ENCODE results near the gene UMAD1.

UMAD1 gene

DNA sequence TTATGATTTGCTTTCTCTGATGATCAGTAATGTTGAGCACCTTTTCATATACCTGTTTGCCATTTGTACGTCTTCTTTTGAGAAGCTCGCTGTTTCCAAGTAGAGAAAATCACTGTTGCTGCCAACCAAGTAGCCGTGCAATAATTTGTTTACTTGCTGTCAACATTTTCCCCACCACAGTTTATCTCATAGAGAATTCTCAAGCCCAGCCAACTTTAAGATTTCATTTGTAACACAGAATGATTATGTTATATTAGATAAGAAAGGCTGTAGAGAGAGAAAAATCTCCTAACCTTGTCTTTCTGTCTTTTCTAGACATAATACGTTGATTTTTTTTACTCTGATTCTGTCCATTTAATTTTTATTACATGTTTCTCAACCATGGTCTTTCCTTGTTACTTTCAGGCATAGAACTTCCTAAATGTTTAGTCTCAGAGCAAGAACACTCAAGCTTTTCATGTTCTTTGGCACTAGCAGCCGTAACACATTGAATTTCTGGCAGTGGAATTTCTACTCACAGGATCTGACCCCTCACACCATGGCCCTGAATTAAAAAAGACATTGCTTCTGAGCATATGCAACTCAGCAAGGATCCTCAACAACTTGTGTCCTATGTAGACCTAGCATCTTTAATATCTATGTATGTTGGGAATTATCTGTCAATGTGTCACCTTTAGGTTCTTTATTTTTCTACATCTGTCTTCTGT is 54.7 kb downstream of the UMAD1 start:
- no peak for DNase-seq

DNA sequence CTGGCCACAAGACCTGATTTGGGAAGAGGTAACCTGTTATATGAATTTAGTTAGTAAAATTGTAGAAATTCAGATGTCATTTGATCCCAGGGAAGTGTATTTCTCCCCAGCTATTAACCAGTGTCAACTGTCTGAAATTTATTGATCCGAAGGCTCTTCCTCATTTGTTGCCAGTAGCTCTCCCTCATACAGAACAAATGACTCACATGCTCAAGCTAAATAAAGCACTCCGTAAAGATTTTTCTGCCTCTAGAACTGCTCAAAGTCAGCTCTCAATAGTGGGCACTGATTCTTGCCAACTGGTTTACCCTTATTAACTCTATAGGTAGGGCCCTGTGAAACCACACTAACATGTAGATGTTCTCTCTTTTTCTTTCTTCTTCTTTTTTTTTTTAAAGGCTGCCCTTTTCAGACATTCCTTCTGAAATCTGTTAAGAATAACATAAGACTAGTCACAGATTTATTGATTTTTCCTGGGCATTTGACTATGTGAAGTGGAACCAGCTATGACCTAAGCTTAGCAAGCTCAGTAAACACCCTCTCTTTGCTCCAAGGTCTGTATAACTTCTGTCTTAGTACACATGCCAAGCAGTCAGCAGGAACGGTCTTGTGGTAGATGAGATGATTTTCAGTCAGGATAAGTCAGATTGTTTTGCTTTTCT is 56.0 kb downstream of the UMAD1 start:
- DNase-seq: no peak

DNA sequence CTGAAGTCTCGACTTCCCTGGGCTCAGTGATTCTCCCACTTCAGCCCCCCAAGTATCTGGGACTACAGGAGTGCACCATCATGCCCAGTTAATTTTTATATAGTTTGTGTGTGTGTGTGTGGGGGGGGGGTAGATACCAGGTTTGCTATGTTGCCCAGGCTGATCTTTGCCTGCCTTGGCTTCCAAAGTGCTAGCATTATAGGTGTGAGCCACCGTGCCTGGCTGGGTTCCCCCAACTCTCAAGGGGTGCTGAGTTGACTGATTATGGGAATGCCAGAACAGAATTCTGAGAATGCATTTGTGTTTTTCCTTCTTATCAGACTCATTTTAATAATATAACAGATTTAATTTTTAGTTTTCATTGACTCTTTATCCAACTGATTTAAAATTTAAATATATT is 58.4 kb downstream of the UMAD1 start:
- no peak for DNase-seq

DNA sequence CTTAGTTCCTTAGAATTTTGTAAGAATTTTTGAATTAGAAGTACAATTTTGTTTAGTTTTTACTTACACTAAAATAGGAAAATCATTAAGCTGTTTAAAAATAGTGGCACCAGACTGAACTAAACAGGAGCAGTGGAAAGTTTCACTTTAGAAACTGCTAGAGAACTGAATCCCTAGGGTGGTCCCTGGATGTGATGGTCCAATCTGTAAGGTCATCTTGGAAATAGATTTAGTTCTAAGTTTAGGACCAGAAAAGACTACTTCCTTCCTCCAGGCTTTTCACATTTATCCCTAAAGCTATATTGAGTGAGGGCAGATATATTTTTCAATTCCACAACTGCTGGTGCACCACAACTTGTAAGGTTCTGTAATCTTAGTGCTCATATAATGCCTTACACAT is 58.8 kb downstream of the UMAD1 start:
- no peak for DNase-seq

DNA sequence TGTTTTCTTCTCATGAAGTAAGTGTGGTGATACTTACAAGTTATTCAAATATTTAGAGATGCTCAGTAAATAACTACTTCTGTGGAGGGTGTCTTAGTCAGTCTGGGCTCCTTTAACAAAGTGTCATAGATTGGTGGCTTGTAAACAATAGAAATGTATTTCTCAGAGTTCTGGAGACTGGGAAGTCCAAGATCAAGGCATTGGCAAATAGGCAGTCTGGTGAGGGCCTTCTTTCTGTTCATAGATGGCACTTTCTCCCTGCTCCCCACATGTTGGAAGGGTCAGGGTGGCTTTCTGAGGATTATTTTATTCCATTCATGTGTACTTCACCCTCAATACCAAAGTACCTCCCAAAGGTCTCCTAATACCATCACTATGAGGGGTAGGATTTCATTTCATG is 59.4 kb downstream of the UMAD1 start:
- no peak for DNase-seq

DNA sequence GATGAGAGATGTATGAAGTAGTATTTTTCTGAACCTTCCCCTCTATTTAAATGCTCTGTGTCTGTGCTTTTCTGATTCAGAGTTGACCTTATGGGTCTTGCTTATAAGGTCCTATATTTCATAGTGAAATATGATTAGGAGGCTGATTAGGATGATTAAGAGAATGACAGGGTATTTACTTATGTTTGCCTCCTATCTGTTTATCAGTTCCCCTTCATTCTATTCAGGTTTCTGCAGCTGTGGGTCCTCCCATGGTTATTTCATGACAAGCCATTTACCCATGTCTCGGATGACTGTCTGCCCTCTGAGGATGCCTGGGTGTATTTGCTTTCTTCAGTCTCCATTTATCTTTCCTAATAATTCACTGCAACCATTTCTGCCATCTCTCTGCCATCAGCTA is 61.0 kb downstream of the UMAD1 start:
- no peak for DNase-seq

DNA sequence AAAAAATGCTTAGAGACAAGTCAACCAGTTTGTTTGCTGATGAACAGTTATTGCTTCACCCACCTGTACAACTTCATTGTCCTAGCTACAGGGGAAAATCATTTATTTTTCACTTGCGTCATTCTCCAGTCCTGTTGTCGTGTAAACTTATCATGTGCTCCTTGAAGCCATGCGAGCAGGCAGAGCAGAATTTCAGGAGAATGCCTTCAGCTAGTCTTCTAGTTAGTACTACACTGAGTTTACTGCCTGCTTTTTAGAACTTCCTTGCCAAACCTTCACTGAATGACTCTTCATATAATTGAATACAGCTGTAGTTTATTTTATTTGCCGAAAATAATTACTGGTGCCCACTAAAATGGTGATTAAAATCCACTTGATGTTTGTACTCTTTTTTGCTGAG is 62.3 kb downstream of the UMAD1 start:
- DNase-seq: no peak

DNA sequence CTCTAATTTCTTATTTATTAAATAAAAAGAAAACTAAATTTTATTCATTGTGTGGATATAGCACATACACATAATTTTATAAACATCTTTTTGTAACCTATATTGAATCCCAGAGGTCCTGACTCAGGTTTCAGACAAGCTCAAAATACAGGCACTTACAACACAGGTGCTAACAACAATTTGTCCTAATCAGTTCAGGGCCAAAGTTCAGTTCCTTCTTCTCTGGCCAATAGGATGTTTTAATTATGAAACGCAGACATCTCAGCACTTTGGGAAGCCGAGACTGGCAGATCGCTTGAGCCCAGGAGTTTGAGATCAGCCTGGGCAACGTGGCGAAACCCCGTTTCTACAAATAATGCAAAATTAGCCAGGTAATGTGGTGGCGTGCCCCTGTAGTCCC is 62.9 kb downstream of the UMAD1 start:
- no peak for DNase-seq

DNA sequence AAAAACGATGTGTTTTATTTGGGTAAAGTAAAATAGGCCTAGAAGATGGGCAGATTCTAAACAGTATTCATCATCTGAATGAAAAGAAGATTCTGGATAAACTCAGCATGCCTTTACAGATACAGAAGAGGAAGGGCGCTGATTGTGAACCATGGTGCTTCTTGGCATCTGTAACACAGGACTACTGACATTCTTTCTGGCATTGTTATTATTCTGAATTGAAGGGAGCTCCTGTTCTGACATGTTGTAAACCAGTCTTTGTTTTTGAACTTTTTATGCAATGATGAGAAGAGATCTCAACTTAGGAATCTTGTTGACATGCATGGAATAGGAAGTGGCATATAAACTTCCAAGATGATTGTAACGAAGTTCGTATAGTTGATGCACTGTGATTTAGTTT is 64.3 kb downstream of the UMAD1 start:
- DNase-seq: no peak

DNA sequence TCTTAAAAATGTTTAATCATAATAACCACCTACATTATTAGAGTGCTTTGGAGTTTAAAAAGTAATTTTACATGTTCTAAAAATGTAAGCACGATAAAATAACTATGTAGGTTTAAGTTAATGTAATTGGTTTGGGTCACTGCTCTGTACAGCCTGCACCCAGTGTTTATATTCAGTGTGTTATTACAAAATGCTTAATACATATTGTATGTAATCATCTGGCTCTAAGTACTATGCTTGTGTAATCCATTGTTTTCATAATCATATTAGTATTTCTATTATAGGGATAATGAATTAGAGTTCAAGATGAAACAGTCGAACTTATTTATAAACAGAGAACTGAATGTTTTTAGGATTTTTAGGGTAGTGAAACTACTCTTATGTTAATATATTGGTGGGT is 64.8 kb downstream of the UMAD1 start:
- no peak for DNase-seq

DNA sequence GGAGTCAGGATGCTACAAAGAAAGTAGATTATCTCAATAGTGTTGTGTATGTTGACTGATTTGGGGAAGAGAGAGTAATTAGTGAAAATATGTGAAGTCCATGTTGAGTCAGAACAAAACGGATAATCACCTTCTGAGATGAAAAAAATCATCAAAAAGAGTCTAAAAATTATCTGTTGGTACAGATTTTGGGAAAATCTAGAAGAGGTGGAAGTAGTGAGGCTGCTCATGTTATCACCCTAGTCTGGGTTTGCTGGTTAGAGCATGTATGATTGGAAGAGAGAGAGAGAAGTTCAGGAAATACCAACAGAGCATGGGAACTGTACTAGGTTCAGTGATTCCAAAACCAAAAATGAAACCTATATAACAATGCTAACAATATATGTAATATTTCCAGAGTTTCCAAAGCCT is 65.6 kb downstream of the UMAD1 start:
- DNase-seq: no peak

DNA sequence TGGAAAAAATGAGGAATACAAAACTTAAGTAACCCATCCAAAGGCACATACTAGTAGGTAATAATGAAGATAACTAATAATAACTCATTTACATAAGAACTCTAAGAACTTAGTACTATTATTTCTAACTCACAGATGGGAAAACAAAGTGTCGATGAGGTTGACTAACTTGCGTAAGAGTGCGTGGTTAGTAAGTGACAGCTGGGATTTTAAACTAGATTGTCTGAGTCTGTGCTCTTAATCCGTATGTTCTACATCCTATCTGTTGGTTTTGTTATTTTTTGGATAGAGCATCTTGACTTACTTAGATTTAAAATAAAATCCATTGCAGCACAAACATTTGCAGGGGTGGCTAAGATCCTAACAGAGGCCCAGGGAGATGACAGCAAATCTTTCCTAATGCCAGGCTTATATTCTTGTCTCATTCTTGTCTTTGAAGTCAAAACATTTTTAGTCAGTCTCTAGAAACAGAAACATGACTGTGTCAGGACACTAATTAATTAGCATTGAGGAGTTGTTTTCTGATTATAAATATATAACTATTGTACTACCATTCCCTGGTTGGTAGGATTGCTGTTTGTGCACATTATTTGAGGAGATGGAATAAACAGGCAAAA is 66.1 kb downstream of the UMAD1 start:
- DNase-seq: no peak

DNA sequence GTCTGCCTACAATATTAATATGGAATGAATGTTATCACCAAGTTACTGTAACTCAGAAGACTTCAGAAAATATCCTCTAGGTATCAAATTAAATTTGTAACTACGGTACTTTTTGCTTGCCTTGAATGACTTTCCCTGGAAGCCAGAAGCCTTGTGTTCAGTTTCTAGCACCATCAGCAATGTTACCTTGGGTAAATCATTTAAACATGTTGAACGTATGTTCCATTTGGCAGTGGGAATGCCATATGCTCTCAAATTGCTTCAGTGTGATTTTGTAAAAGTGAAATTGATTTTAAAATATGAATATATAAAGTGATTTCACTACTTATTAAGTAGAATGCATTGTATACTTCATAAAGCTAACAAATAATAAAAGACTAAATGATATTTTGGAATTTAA is 66.7 kb downstream of the UMAD1 start:
- DNase-seq: no peak

DNA sequence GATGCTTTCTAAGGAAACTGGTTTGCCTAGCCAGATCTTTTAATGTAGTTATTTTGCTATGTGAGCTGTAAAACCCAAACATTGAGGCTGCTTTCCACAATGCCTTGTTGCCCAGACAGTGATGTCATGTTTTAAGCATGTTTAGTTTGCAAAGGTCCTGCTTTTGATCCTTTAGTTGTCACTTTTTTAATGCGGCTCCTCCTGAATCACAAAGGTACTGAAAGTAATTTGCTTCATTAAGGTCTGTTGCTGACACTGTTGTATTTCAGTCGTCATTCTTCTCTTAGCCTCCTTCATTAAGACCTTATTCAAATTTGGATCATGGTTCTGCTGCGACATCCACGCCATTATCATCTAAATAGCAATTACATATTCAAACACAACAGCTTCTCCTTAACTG is 67.3 kb downstream of the UMAD1 start:
- no peak for DNase-seq

DNA sequence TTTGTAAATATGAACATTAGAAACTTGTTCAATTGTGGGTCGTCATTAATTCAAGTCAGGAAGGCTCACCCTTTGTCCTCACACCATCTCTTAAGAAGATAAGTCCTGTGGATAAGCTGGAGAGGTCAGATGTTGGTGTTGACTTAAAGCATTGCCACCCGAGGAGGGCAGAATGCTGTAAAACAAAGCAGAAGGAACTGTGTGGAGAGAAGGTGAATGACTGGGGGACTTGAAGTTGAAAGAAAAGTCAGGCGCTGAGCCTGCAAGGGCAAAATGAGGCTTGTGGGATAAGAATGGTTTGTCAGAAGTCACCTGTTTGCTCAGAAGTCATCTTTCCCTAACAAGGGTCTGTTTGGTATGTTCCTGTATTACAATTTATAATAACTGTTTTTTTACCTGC is 68.7 kb downstream of the UMAD1 start:
- DNase-seq: no peak

DNA sequence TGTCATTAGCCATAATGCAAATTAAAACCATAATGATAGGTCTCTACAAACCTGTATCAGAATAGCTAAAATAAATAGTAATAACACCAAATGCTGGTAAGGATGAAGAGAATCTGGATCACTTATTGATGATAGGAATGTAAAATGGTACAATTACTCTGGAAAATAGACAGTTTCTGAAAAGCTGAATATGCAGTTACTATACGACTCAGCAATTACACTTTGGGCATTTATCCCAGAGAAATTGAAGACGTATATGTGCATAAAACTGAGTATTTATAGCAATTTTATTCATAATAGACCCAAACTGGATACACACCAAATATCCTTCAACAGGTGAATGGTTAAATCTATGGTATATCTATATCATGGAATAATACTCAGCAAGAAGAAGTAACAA is 69.9 kb downstream of the UMAD1 start:
- DNase-seq: no peak

DNA sequence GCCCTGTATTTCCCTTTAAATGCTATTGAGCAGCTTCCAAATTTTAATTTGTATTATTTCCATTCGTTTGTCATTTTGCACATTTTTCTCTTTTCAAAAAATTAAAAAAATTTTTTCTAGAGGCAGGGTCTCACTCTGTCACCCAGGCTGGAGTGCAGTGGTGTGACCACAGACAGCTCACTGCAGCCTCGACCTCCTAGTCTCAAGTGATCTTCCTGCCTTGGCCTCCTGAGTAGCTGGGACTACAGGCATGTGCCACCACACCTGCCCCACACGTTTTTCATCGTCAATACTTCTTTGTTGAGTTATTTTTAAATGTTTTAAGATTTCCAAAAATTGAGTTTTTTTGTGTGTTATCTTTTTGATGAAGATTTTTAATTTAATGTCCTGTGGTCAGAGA is 73.2 kb downstream of the UMAD1 start:
- DNase-seq: no peak

DNA sequence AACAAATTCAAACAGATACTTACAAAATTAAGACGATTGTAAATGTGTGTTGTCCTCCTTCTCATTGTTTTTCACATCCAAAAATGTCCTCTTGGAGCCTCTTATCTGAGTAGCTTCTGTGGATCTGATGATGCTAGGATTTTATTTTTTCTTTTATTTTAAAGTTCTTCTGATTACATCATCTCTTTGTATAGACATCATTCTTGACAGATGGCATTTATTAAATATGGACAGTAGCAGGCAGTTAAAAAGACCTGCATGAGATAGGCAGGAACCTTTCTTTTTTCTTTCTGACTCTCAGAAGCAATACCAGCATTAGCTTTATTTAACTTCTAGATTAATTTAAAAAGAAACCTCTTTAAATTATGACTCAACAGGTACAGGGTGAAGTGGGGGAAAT is 77.9 kb downstream of the UMAD1 start, which contains the start of gene RPA3:
Gene RPA3, minus strand, starts transcription at position 116 of the 400 bp plus-strand sequence. CDS start 78,189 bp downstream, outside the sequence.
- no peak for DNase-seq

DNA sequence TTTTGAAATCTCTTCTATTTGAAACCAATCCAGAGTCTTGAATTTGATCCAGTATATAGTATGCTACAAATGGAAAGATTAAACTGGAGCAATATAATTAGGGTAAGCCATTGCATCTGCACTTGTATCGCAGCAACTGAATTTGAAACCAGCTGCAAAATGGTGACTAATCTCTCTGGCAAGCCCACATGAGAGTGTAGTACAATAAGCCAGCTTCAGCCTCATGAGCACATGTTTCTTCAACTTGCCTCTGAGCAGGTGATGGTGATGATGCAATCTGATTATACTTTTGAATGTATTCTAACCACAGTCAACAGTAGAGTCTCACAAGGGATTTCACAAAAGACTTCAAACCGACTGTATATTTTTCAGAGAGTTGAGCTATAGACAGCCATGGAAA is 78.7 kb downstream of the UMAD1 start:
- no peak for DNase-seq

DNA sequence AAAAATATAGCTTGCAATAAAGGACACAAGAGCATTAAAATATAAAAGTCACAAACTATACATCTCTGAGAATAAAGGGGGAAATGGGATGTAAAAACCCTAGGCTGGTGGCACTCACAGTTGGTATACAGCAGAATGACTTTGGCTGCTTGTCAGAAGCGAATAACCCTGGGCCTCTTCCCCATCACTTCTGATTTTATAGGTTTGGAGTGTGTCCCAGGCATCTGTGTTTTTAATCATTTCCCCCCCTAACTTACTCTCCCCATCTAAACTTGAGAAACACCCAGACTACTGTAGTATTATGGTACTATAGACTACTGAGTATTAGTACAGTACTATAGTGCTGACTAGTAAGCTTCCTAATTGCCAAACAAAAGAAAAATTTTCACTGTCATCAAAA is 79.6 kb downstream of the UMAD1 start:
- DNase-seq: no peak

DNA sequence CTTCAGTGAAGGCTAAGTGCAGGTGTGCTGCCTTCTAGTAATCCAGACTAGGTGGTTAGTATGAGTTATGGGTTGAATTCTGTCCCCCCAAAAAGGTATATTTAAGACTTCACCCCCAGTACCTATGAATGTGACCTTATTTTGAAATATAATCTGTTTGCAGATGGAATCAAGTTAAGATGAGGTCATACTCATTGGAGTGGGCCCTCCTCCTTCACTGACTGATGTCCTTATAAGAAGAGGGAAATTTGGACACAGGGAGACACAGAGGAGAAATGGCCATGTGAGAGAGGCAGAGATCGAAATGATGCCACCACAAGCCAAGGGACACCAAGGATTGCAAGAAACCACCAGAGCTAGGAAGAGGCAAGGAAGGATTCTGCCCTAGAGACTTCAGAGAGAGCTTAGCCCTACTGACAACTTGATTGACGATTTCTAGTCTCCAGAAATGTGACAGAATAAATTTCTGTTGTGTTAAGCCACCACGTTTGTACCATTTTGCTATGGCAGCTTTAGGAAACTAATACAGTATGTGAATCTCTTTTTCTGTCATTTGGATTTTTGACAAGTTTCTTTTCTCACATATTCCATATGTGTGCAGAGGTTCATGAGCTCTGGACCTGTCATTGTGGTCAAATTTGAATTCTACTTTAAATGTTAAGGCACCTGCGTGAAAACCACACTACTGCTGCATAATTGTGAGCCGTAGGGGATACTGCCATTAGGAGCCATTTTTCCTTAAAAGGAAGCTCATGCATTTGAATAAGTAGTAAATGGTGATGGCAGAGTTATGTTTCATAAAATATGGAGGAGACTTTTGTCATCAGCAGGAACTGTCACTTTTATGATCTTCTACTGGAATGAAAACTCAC is 80.4 kb downstream of the UMAD1 start:
- DNase-seq: no peak

DNA sequence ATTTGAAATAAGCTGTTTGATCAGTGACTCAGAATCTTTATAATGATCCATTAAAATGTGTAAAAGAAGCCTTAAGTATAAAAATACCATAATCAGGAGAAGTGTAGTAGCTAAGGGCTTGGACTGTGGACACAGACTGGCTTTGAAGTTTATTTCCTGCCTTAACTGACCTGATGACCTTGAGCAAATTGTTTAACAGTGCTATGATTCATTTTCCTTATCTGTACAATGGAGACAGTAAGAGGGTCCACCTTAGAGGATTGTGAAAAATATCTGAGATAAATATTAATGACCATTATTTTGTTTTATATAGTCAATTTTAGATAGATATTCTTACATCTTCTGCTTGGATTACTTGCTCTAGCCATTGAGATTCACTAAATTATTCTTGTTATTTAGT is 91.2 kb downstream of the UMAD1 start:
- DNase-seq: no peak

DNA sequence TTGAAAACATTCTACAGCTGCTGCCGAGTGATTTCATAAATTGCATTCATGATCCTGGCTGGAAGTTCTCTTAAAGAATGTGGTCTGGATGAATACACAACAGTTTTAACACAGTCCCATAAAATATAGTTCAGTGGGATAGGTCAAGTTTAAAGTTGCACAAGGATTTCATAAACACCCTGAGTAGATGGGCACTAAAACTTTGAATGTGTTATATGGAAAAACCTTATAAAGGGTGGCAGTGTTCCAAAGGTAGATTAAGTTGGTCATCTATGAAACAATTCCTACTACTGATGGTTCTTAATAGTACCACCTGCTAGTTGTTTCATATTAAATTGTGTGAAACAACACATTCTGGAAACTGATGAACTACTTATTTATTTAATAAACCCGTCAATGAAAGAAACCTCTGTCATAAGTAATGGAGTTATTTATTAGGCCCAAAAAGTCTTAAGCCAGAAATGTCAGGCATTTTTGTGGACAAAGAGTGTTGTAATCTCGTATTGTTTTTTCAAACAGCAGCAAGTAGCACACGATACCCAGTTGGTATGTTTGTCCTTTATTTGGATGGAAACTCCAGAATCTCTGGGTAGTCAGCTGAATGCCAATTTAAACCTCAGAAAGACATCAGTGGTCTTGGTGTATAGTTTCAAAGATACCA is 92.2 kb downstream of the UMAD1 start:
- no peak for DNase-seq
